Stimulated activated CD8-positive, alpha-beta memory T cell treated with anti-CD3 and anti-CD28 coated beads, Interleukin-12 subunit alpha, Interleukin-12 subunit beta, amount 100 ng/mL, for 4 hours (primary cell): ENCODE measurements around the gene PDIA5.

Experiments
- DNase-seq: peaks from one replicate; pipeline ENCODE4 v3.0.0-alpha.2; 2020; ENCODE audit warnings: low read depth

PDIA5 gene

DNA sequence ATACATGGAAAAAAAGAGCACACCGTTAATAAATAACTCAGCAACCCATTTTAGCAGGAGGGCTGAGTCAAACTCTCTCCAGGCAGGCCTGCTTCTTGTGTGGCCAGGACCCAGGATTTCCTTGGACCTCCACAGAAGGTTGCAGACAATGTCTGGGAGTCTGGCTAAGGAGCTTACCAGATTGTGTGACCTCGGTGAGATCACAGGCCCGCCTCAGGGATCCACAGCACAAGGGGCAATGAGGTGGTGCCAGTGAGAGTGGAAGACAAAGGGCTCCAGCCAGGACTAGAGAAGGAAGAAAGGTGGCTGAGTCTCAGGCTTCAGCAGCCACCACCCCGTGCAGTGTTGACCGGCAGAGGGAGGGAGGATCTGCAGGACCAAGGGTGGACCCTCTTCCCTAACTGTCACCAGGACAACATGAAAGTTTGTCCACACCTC is 102.7 kb downstream of the PDIA5 start:
- no peak for DNase-seq

DNA sequence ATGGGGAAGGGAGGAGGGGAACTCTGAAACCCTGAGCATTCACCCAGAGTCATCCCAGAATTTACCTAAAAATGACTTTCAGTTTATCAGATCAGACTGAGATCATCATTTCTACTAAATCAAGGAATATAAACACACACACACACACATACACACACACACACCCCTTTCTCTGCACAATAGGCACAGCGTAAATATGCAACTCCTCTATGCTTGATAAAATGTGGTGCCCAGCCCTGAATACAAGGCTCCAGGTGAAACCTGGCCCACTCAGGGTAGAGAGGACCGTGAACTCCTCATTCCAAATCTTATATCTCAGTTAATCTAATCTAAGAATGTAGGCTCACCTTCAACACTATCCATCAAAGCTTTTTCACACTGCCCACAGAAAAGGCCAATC is 103.1 kb downstream of the PDIA5 start:
- no peak for DNase-seq

DNA sequence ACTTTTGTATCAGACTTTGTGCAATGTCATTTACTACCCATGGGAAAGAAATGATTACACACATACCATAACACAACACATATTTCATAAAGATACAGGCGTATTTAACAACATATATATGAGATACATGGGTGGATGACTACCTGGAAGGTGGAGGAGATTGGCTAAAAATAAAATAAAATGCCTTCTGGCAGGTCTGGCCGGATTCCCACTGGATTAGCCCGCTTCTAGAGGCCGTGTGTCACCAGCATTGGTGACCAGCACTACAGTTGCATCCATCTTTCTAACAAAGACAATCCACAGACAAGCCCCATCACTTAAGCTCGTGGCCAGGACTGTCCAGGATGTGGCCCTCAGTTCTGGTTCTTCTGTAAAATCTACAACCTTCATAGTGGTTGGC is 114.0 kb downstream of the PDIA5 start:
- DNase-seq: no peak

GRCh38 chr3:123186695-123187094 is 119.9 kb downstream of the PDIA5 start:
- DNase-seq: no peak

DNA sequence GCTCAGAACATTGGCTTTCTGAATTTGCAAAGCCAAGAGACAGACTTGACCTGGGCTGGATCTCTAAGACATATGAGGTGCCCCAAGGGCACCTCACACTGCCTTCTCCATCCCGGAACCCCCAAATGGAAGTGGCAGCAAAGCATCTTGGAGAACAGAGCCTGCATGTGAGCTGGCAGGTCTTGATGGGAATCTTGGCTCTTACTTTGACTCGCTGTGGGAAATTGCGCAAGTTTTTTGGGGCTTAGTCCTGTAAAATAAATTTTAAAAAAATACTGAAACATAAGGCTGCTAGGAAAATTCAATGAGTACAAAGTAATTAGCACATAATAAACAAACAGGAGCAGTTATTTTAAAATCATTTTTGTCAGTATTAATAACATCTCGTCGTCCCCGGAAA is 121.2 kb downstream of the PDIA5 start:
- no peak for DNase-seq

GRCh38 chr3:123193448-123194101 is 126.8 kb downstream of the PDIA5 start:
- DNase-seq: no peak

DNA sequence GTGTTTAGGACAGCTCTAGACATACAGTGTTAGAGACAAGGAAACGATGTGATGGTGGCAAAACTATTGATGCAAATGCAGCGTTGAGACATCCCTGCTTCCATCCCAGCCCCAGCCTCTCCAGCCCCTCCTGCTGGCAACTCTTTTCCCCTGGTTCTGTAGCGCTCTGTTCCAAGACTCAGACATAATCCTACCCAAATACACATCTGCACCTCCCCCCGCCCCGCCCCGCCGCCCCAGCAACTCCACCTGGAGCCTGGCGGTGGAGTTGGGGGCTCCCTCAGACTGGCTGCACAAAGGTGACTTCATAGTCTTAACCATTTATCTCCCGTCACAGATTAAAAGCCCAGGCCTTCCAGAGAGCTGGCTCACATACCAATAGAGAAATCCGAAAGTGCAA is 127.7 kb downstream of the PDIA5 start:
- no peak for DNase-seq

DNA sequence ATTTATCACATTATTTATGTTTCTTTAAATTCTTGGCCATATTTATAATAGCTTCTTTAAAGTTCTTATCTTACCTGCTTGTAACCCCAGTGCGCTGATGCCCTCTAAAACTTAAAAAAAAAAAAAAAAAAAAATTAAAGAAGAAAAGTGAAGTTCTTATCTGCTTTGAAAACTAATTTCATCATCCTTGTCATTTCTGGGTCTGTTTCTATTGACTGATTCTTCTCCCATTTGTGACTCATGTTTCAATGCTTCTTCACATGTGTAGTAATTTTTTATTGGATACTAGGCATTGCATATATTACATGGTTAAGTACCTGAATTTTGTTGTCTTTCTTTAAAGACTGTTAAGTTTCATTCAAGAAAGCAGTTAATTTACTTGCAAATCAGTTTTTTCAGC is 131.5 kb downstream of the PDIA5 start:
- DNase-seq: no peak

- no peak for DNase-seq
Observed at GRCh38 chr3:123201223-123201556, 134.4 kb downstream of the PDIA5 start.

GRCh38 chr3:123201557-123202427 is 135.0 kb downstream of the PDIA5 start, which contains the start of gene SEC22A:
SEC22A (plus strand) TSS chr3:123201943; CDS start chr3:123209218, 7,275 bp downstream.
- DNase-seq: peak; percentile 84

- no peak for DNase-seq
Observed at GRCh38 chr3:123202451-123202850, 135.6 kb downstream of the PDIA5 start.
